ENCODE data around the gene R3HCC1L.

- TF ChIP-seq, protein P1, sequence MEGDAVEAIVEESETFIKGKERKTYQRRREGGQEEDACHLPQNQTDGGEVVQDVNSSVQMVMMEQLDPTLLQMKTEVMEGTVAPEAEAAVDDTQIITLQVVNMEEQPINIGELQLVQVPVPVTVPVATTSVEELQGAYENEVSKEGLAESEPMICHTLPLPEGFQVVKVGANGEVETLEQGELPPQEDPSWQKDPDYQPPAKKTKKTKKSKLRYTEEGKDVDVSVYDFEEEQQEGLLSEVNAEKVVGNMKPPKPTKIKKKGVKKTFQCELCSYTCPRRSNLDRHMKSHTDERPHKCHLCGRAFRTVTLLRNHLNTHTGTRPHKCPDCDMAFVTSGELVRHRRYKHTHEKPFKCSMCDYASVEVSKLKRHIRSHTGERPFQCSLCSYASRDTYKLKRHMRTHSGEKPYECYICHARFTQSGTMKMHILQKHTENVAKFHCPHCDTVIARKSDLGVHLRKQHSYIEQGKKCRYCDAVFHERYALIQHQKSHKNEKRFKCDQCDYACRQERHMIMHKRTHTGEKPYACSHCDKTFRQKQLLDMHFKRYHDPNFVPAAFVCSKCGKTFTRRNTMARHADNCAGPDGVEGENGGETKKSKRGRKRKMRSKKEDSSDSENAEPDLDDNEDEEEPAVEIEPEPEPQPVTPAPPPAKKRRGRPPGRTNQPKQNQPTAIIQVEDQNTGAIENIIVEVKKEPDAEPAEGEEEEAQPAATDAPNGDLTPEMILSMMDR (IDR thresholded peaks at IDR 0.05) = no peak
- TF ChIP-seq POLR2A (IDR thresholded peaks at IDR 0.05) = no peak
Observed at GRCh38 chr10:98266647-98267046, 132.2 kb downstream of the R3HCC1L start.
